Stimulated activated CD4-positive, alpha-beta T cell treated with anti-CD3 and anti-CD28 coated beads, TNF-alpha, amount 100 ng/mL, for 48 hours (primary cell): ENCODE results near the gene GPR89B.
"Not testable (repeated sequence)": the region's sequence is repeated elsewhere in the genome, so short reads cannot be mapped to it uniquely, and the experiment has no call there.

Source experiments
- DNase-seq, 3 donors: peaks; one replicate each; pipeline ENCODE4 v3.0.0-alpha.2; 2020; ENCODE audit warnings: low read depth in 3 of 3

The GPR89B gene

GRCh38 chr1:147928236-147929132 is at the start of gene GPR89B:
Gene GPR89B (plus strand): TSS chr1:147928420. CDS start chr1:147928537, 117 bp downstream.
- DNase-seq: peak; percentile 77 to 93 (median 86)

GRCh38 chr1:147879911-147880310 is 48.3 kb upstream of the GPR89B start:
- DNase-seq: no peak

GRCh38 chr1:147882535-147882934 is 45.7 kb upstream of the GPR89B start:
- DNase-seq: no peak

GRCh38 chr1:147890177-147890790 is 37.9 kb upstream of the GPR89B start:
- DNase-seq: peak; percentile 25 to 62 (median 46)

- no peak for DNase-seq
Measured at GRCh38 chr1:147891088-147891487, 37.1 kb upstream of the GPR89B start.

GRCh38 chr1:147892216-147892615 is 36.0 kb upstream of the GPR89B start:
- DNase-seq: no peak

- no peak for DNase-seq
Measured at GRCh38 chr1:147892731-147893214, 35.4 kb upstream of the GPR89B start.

- no peak for DNase-seq
Measured at GRCh38 chr1:147895123-147895522, 33.1 kb upstream of the GPR89B start.

- no peak for DNase-seq
Measured at GRCh38 chr1:147897029-147897752, 31.0 kb upstream of the GPR89B start.

- DNase-seq: no peak
Measured at GRCh38 chr1:147897789-147898188, 30.4 kb upstream of the GPR89B start.

GRCh38 chr1:147902253-147902845 is 25.9 kb upstream of the GPR89B start, which contains the start of gene GJA8:
Gene GJA8 (plus strand): TSS chr1:147902795. CDS start chr1:147907956, 5,161 bp downstream.
- no peak for DNase-seq

GRCh38 chr1:147904726-147905125 is 23.5 kb upstream of the GPR89B start:
- no peak for DNase-seq

GRCh38 chr1:147907786-147908509 is 20.3 kb upstream of the GPR89B start:
- no peak for DNase-seq

- no peak for DNase-seq
Measured at GRCh38 chr1:147912553-147912952, 15.7 kb upstream of the GPR89B start.

GRCh38 chr1:147913362-147913942 is 14.8 kb upstream of the GPR89B start:
- no peak for DNase-seq

GRCh38 chr1:147919896-147920295 is 8.3 kb upstream of the GPR89B start:
- DNase-seq: no peak

- no peak for DNase-seq
Measured at GRCh38 chr1:147924813-147925212, 3.4 kb upstream of the GPR89B start.

- not testable (repeated sequence) for DNase-seq
Measured at GRCh38 chr1:147927215-147927614, 1.0 kb upstream of the GPR89B start.

- DNase-seq: not testable (repeated sequence)
Measured at GRCh38 chr1:147927689-147928088, 531 bp upstream of the GPR89B start.

GRCh38 chr1:147931137-147931536 is 2.9 kb downstream of the GPR89B start:
- DNase-seq: not testable (repeated sequence)

- DNase-seq: not testable (repeated sequence)
Measured at GRCh38 chr1:147935296-147935695, 7.1 kb downstream of the GPR89B start.
